ENCODE results near the gene MAP6.

DNA sequence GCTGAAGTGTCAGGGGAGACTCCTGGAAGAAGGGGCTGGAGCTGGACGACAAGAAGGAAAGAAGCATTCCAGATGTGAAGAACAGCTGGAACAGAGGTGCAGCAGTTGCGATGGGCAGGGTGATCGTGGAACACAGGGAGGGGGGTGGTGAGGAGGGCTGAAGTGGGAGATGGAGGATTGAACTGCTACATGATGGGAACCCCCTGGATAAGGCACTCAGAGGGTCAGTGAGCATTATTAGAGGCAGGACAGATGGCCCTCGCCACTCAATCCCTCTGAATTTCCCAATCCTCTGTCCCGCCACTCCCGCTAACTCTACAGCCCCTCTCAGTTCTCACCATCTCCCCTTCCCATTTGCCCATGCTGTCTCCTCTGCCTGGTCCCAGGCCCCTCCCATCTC, 92.8 kb downstream of the MAP6 start:
- TF ChIP-seq CTCF (conservative IDR thresholded peaks at IDR 0.05; ENCODE audit: low read depth in 2 of 2) (no peak), CREB1 (CRISPR knock-in tag; IDR thresholded peaks at IDR 0.05; ENCODE audit: low read depth) (no peak), ZNF331 (CRISPR knock-in tag; IDR thresholded peaks at IDR 0.05; ENCODE audit: low read depth) (no peak), EZH2phosphoT487 (IDR thresholded peaks at IDR 0.05; ENCODE audit: unreplicated experiment) (no peak), POLR2AphosphoS5 (IDR thresholded peaks at IDR 0.05; ENCODE audit: low read depth) (no peak), ETS1 (IDR thresholded peaks at IDR 0.05) (no peak), EZH2 (IDR thresholded peaks at IDR 0.05; ENCODE audit: low read depth, unreplicated experiment) (no peak), ZNF114 (CRISPR knock-in tag; IDR thresholded peaks at IDR 0.05) (no peak), STAT1 (IDR thresholded peaks at IDR 0.05; ENCODE audit: unreplicated experiment) (no peak)
- TF ChIP-seq, protein P1, sequence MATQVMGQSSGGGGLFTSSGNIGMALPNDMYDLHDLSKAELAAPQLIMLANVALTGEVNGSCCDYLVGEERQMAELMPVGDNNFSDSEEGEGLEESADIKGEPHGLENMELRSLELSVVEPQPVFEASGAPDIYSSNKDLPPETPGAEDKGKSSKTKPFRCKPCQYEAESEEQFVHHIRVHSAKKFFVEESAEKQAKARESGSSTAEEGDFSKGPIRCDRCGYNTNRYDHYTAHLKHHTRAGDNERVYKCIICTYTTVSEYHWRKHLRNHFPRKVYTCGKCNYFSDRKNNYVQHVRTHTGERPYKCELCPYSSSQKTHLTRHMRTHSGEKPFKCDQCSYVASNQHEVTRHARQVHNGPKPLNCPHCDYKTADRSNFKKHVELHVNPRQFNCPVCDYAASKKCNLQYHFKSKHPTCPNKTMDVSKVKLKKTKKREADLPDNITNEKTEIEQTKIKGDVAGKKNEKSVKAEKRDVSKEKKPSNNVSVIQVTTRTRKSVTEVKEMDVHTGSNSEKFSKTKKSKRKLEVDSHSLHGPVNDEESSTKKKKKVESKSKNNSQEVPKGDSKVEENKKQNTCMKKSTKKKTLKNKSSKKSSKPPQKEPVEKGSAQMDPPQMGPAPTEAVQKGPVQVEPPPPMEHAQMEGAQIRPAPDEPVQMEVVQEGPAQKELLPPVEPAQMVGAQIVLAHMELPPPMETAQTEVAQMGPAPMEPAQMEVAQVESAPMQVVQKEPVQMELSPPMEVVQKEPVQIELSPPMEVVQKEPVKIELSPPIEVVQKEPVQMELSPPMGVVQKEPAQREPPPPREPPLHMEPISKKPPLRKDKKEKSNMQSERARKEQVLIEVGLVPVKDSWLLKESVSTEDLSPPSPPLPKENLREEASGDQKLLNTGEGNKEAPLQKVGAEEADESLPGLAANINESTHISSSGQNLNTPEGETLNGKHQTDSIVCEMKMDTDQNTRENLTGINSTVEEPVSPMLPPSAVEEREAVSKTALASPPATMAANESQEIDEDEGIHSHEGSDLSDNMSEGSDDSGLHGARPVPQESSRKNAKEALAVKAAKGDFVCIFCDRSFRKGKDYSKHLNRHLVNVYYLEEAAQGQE (IDR thresholded peaks at IDR 0.05; ENCODE audit: unreplicated experiment): no peak
- TF ChIP-seq, protein P2, sequence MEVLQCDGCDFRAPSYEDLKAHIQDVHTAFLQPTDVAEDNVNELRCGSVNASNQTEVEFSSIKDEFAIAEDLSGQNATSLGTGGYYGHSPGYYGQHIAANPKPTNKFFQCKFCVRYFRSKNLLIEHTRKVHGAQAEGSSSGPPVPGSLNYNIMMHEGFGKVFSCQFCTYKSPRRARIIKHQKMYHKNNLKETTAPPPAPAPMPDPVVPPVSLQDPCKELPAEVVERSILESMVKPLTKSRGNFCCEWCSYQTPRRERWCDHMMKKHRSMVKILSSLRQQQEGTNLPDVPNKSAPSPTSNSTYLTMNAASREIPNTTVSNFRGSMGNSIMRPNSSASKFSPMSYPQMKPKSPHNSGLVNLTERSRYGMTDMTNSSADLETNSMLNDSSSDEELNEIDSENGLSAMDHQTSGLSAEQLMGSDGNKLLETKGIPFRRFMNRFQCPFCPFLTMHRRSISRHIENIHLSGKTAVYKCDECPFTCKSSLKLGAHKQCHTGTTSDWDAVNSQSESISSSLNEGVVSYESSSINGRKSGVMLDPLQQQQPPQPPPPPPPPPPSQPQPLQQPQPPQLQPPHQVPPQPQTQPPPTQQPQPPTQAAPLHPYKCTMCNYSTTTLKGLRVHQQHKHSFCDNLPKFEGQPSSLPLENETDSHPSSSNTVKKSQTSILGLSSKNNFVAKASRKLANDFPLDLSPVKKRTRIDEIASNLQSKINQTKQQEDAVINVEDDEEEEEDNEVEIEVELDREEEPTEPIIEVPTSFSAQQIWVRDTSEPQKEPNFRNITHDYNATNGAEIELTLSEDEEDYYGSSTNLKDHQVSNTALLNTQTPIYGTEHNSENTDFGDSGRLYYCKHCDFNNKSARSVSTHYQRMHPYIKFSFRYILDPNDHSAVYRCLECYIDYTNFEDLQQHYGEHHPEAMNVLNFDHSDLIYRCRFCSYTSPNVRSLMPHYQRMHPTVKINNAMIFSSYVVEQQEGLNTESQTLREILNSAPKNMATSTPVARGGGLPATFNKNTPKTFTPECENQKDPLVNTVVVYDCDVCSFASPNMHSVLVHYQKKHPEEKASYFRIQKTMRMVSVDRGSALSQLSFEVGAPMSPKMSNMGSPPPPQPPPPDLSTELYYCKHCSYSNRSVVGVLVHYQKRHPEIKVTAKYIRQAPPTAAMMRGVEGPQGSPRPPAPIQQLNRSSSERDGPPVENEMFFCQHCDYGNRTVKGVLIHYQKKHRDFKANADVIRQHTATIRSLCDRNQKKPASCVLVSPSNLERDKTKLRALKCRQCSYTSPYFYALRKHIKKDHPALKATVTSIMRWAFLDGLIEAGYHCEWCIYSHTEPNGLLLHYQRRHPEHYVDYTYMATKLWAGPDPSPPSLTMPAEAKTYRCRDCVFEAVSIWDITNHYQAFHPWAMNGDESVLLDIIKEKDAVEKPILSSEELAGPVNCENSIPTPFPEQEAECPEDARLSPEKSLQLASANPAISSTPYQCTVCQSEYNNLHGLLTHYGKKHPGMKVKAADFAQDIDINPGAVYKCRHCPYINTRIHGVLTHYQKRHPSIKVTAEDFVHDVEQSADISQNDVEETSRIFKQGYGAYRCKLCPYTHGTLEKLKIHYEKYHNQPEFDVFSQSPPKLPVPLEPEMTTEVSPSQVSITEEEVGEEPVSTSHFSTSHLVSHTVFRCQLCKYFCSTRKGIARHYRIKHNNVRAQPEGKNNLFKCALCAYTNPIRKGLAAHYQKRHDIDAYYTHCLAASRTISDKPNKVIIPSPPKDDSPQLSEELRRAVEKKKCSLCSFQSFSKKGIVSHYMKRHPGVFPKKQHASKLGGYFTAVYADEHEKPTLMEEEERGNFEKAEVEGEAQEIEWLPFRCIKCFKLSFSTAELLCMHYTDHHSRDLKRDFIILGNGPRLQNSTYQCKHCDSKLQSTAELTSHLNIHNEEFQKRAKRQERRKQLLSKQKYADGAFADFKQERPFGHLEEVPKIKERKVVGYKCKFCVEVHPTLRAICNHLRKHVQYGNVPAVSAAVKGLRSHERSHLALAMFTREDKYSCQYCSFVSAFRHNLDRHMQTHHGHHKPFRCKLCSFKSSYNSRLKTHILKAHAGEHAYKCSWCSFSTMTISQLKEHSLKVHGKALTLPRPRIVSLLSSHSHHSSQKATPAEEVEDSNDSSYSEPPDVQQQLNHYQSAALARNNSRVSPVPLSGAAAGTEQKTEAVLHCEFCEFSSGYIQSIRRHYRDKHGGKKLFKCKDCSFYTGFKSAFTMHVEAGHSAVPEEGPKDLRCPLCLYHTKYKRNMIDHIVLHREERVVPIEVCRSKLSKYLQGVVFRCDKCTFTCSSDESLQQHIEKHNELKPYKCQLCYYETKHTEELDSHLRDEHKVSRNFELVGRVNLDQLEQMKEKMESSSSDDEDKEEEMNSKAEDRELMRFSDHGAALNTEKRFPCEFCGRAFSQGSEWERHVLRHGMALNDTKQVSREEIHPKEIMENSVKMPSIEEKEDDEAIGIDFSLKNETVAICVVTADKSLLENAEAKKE (CRISPR knock-in tag; IDR thresholded peaks at IDR 0.05): no peak
